GM03348 (cell line): ENCODE results near the gene UQCR11.
"Not testable (repeated sequence)": the region's sequence is repeated elsewhere in the genome, so short reads cannot be mapped to it uniquely, and the experiment has no call there.

ENCODE experiments used
- DNase-seq: peaks from one replicate; pipeline ENCODE4 v3.0.0; 2012; ENCODE audit warnings: low spot score

Gene UQCR11

DNA sequence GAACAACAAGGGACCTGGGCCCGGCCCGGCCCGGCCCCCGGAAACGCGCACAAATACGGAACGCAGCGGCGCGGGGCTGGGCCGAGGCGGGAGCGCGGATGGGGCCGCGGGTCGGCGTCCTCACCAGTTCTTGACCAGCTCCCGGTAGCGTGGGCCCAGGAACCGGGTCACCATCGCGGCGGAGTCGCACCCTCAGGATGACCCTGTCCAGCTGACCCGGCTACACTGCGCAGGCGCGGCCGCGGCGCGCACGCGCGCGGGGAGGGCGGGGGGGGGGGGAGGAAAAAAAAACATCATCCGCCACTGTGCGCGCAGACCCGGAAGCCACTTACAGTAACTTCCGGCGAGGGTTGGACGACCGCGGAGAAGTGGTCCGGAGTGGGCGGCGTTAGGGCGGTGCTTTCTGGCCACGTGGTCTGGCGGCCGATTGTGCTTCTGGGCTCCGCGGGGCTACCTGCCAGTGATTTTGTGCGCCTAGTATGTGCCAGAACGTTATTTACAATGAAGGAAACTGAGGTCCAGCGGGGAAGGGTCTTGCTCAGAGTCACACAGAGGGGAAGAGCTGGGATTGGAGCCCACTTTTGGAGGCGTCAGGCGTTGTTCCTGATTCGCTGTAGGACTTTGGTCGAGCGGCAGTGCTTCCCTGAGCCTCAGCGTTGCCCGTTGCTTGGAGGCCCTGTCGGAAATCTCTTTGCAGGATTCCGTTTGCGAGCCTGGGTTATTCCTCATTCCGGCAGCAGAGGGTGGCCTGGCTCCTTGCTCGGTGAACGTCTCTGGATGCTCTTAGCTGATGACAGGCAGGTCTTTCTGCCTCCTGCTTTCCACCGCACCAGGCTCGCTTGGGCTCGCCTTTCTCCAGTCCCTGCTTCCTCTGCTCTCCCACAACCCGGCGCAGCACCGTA lies at the start of gene UQCR11:
Gene UQCR11 (minus strand): TSS at position 227 of the 902 bp plus-strand sequence. CDS start 53 bp downstream, at position 174.
- peak; percentile 99 for DNase-seq

DNA sequence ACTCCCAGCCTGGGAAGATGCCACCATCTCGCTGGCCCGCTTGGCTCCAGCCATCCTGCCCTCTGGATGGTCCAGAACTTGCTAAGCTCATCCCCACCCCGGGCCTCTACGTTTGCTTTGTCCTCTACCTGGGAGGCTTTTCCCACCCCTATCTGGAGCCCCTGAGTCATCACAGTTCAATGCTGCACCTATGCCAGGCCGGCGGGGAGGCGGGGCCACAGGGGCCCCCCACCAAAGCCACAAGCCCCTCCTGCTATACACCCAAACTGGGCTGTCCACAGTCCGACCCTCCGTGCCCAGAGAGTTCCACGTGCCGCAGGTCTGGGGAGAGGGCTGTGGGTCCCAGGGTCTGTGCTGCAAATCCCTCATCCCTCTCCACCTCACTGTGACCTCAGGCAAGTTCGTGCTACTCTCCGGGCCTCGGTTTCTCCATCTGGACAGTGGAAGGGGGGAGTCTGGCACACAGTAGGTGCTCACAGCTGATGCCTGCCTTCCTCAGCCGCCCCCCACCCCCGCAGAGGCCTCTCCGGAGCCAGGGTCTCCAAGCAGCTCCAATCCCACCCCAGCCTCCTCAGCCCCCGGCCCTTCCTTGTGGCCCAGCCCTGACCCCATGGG lies 49.0 kb upstream of the UQCR11 start:
- DNase-seq = no peak

DNA sequence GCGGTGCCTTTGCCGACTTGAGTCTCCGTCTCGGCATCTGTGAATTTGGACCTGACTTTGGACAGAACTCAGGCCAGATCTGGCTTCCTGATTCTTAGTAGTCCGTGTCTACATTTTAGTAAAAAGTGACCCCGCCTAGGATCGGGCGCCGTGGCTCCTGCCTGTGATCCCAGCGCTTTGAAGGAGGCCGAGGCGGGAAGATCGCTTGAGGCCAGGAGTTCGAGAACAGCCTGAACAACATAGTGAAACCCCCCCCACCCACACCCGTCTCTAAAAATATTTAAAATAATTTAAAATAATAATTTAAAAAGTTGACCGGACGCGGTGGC lies 48.0 kb upstream of the UQCR11 start:
- DNase-seq = no peak

DNA sequence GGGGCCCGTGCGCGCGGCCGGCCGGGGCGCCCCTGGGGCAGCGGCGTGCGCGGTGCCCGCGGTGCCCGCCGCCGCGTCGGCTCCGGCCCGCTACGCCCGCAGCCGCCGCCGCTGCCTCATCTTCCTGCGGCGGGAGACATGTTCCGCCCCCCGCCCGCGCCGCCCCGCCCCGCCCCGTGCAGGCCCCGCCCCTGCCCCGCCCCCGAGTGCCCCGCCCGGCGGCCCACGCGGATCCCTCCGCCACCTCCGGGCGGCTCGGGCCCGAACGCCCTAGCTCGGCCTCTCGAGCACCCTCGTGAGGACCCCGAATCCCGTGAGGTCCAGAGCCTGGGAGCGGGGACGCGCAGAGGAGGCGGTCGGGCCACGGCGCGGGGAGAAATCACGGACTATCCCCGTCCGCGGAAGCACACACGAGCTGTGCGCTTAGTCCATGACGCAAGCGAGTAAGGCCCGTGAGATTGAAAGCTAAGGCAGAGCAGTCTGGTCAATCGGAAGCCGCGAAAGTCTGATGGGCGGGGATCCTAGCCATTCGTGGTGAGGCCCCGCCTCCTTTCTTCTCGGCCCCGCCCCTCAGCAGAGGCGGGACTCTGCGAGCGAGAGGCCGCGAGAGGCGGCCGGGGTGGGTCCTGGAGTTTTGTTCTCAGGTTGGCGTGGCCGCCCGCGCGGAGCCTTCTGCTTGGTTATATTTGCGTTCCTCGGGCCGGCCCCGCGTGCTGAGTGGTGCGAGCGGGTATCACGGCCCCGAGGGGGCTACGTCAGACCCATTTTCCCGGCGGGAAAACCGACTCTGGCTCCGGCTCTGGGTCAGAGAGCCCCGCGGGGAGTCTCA lies 47.4 kb upstream of the UQCR11 start, which contains the start of gene TCF3:
Gene TCF3 (minus strand): TSS at position 145 of the 829 bp plus-strand sequence. CDS start 2,367 bp downstream, outside the sequence.
- DNase-seq = peak; percentile 99

DNA sequence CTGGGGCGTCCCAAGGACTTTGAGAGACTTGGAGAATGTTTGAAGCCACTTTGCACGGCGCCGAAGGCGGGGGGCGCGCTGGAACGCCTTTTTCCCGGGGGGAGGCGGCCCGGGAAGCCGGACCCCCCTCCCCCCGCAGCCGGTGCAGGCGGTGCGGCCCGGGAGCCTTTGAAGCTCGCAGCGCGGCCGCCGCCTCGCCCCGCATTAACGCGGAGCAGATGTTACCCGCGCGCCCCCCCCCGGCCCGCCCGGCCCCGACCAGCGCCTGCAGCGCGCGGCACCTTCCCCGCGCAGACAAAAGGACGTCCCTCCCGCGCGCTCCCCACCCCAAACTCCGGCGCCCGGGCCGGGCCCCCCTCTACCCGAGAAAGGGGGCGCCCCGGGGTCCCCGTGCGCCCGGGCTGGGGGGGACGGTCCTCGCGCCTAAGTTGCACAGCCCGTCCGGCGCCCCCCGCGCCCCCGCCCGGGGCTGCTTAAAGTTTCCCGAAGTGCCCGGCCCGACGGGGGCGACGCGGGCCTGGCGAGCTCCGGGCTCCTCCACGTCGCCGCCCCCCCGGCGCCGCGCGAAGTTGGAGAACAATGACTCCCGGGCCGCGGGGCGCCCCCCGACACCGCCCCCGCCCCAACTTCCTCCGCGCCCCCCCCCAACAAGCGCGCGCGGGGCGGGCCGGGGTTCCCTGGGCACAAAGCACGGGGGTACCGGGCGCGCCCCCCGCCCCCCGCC lies 46.5 kb upstream of the UQCR11 start:
- peak; percentile 80 for DNase-seq

DNA sequence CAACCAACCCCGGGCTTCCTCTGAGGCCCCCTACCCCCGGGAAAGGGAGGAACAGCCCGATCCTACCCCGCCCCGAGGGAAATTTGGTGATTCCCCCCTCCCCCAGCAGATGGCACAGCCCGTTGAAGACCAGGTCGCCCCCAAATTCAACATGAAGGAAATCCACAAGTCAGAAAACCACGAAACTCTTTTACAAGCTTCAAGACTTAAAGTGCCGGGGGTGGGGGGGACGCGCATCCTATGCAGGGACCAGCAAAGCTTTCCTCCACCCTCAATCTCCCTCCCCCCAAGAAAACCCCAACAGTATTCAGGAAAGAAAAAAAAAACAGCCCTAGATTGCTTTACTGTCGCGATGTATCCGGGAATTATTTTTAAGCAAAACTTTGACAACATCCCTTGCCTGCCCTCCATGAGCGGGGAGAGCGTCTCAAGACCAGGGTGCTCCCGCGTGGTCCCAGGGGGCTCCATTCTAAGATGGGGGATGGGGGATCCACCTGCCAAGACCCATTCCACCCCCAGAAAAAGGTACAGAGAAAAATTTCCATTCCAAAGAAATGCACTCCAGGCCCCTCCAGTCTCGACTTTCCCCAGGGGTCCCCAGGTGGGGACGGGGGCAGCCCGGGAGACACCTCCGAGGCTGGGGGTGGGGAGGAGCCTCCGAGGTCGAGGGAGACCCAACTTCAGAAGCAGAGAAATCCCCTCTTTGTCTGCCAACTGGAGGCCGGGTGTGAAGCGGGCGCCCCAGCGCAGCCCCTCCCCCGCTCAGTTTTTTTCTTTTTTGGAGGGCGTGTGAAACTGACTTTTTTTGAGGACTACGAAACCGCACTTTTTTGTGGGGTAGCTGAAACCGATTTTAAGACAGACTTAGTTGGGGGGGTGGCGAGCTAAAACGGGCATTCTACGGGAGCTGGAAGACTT lies 45.6 kb upstream of the UQCR11 start:
- DNase-seq = peak; percentile 47

DNA sequence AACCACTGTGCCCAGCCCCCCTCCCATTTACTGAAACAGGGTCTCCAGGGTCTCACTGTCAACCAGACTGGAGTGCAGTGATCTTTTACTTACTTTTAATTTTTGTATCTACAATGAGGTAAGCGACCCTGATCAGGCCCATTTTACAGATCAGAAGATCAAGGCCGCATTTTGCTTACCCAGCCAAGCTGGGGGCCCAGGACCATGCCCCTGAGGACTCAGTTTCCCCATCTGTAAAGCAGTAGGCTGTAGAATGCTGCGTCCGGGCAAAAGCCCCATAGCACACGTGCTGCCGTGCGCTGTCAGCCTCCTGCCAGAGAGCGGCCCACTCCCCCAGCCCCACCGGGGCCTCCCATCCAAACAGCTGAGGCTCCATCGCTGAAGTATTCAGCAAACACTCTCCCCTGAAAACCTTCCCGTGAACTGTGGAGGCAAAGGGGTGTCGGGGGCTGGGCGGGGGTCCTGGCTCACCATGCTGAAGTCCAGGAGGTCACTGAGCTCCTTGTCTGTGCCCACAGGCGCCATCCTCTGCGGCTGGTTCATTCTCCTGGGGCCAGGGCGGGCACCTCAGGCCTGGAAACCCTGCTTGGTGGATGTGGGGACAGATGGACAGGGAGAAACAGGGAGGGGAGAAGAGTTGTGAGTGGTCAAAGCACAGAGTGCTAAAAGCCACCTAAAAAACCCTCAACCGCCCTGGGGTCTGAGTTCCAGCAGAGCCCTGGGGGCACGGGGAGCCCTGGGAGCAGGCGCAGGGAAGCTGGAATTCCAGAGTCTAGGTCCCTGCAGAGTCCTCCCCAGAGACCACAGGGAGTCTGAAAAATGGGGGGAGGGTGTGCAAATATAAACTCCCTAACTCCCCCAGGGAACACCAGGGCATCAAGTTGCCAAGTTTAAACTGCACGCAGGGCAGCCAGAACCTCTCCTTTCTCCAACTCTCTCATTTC lies 44.7 kb upstream of the UQCR11 start:
- no peak for DNase-seq

DNA sequence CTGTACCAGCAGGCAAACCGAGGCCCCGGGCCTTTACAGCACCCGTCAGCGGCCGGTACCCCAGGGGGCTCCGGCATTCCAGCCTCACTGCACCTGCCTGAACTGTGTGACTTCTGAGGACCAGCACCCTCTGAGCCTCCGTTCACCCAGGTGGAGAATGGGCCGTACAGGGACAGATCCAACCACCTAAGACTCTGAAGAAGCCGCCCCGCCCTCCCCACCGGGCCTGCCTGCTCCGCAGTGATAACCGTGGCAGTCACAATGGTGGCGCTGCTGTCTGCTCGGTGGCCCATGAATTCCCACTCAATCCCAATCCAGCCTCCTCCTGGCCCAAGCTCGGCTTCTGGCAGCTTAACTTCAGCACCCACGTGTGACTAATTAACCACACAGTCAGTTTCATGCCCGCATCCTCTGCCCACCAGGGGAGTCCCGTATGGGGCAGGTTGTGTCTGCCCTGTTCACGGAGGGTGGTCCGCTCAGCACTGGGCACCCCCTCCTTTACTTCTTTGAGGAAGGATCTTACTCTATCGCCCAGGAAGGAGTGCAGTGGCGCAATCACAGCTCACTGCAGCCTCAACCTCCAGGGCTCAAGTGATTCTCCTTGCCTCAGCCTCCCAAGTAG lies 43.8 kb upstream of the UQCR11 start:
- no peak for DNase-seq

DNA sequence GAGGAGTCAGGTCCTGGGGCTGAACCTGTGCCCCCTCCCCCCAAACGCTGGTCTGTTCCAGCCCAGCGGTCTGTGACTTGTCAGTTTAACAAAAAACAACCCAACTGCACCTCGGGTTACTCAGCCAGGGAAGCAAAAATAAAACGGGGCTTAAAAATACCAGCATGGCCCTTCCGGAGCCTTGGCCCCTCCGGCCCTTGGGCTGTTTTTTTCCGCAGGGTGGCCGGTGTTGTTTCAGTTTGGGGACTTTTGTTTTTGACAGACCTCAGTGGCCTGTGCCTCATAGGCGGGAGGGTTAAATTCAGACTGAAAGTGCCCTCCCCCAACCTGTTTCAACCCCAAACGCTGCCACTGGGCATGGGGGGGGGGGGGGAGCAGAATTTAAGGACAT lies 43.2 kb upstream of the UQCR11 start:
- DNase-seq = no peak

DNA sequence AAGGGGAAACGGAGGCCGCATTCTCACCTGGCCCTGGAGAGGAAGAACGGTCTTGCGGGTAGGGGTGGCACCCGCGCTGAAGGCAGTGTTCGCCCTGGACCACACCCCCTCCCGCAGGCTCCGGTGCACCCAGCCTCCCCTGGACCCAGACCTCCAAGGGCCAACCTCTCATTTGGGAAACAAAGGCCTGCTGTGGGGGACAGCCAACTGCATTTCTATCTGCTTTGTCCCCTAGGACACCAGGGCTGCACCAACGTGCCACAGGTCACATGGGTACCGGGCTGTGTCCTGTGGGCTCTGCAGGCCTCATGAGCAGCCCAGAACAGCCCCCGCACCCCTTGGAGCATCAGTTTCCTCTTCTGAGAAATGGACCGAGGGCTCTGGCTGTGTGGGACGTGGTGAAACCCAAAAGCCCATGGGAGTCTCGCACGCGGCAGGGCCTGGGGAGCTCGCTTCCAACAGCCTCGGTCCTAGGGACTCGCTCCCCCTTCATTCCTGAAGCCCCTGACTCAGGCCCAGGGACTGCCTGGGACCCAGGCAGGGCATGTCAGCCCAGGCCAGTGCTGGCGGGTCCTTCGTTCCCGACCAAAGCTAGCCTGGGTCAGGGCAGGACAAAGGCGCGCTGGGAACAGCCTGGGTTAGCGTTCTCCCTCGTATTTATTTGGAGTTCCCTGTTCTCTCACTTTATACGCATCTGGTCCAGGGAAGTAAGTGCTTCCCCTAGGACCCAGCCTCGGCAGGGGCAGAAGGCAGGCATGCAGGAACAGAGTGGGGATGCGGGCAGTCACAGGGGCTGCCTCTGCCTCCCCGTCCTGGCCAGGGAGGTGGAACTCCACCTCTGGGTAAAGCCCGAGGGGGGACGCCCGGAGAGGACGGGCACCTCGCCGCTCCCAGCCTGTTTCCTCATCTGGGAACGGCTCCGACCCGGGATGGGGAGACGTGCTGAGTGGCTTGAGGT lies 42.5 kb upstream of the UQCR11 start:
- no peak for DNase-seq

DNA sequence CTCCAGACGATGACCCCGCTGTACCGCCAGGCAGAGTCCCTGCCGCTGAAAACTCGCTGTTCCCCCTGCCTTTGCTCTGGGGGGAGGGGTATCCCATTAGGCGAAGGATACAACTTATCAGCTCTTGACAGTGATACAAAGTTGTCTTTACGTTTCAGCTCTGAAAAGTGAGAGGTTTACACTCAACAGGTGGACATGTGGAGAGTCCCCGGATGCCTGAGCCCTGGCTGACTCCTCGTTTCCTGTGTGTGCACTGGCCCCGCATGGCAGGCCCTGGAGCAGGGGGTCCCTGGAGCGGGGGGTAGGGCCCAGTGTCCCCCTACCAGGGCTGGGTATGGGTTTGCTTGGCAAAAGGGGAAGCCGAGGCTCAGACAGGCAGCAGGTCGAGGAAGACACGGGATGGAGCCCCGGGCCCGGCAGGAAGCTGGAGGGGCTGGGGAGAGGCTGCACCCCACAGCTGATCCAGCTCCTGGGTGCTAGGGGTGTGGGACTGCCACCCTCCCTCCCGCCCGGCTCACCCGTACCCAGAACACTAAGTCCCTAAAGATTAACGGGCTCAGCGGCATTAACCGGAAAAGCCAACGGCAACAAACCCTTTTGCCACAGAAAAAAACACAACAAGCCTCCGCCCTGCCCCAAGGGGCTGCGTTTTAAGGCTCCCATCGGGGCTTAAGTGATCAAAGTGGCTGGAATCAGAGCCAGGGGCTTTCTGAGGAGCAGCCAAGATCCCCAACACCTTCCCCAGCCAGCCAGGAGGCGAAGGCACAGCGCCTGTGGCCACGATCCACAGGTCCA lies 41.6 kb upstream of the UQCR11 start:
- no peak for DNase-seq

DNA sequence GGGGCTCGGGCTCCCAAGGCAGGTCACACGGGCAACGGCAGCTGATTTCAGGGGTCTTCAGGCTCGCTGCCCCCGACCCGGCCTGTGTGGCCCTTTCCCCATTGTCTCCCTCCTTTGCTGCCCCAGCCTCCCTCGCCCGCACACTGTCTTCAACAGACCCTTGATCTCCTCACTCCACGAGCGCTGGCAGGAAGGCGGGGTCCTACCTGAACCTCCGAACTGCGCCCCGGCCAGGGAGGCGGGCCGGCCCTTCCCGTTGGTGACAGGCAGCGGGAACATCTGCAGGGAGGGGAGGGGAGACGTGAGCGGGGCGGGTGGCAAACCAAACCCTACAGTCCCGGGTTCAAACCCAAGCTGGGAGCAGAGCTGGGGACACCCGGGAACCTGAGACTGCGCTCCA lies 40.9 kb upstream of the UQCR11 start:
- DNase-seq = no peak

DNA sequence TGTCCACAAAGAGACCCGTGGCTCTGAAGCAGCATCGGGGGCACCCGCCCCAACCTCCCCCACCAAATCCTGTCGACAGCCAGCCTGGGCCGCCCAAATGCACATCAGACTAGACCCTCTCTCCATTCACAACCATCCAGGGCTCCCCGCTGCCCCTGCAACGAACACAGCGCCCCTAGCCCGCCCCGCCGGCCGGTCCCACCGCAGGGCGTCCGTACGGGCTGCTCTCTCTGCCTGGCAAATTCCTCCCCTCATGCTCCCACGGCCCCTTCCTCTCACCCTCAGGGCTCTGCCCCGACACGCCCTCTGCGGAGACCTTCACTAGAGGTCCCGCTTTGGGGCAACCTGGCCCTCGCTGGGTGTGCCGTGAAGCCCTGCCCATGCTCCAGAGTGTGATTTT lies 40.0 kb upstream of the UQCR11 start:
- no peak for DNase-seq

DNA sequence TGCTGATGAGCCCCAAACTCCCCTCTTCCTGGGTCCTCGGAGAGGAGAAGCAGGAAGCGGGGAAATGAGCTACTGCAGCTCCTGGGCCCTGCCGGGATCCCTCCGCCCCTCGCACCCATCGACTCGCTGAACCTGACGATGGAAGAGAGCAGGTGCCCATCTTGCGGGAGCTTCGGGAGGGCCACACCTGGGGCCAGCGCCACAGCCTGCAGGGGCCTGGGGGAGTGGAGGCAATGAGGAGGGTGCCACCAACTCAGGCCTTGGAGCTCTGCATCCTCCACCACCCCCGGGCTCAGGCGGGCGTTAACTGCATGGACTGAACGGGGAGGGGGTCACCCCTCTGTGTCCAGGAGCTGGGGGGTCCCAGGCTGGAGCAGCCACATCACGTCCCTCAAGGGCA lies 38.8 kb upstream of the UQCR11 start:
- DNase-seq = no peak

DNA sequence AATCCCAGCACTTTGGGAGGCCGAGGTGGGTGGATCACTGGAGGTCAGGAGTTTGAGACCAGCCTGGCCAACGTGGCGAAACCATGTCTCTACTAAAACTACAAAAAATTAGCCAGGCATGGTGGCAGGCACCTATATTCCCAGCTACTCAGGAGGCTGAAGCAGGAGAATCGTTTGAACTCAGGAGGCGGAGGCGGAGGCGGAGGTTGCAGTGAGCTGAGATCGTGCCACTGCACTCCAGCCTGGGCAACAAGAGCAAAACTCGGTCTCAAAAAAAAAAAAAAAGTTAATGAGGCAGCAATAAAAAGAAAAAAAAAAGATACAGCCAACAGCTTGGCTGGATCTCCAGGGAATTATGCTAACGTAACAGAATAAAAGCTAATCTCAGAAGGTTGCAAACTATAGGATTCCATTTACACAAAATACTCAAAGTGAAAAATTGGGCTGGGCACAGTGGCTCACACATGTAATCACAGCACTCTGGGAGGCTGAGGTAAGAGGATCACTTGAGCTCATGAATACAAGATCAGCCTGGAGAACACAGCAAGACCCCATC lies 35.7 kb upstream of the UQCR11 start:
- DNase-seq = not testable (repeated sequence)

DNA sequence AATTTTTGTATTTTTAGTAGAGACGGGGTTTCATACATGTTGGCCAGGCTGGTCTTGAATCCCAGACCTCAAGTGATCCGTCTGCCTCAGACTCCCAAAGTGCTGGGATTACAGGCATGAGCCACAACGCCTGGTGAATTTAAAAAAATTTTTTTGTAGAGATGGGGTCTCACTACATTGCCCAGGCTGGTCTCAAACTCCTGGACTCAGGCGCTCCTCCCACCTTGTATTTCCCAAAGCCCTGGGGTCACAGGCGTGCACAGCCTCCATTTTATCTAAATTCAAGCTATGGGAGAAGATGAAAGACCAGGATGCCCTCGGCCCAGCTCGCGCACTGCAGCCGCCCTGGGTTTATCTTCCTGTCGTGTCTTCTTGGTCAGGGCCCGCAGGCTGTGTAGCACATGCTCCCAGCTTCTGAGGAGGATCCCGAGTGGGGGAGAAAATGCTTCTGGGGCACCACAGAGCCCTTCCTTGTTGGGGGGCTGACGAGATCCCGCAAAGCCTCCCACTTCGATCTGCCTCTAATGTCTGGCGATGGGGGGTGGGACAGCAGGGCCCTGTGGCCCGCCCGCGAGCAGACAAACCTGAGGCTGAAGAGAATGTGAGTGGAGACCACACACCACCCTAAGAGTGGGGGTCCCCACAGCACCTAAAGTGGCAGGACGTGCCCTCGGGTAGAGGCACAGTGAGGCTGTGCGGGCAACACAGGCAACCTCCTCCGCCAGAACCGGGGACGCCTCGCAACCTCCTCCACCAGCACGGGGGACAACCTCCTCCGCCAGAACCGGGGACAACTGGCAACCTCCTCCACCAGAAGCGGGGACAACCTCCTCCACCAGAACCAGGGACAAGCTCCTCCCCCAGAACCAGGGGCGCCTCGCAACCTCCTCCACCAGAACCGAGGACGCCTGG lies 31.3 kb upstream of the UQCR11 start:
- DNase-seq = no peak
